Gastroesophageal sphincter (tissue), 3 donors: Measurements from ENCODE around the gene ZFP36.

Experiments used
- POLR2A ChIP-seq, 2 donors: fragments of 450-650 bp; IDR thresholded peaks; one replicate each; pipeline ENCODE4 v1.6.1; 2017; ENCODE audit warnings: antibody characterized with exemption in 2 of 2, mild to moderate bottlenecking in 2 of 2, moderate library complexity in 1 of 2
- POLR2AphosphoS5 ChIP-seq: sonication (generic); formaldehyde crosslinking; IDR thresholded peaks from one replicate; pipeline ENCODE4 v1.6.1; 2017; ENCODE audit warnings: antibody characterized with exemption
- TF ChIP-seq, protein P1 (sequence below), 4 experiments: fragments of 200-600 bp in 2 of 4; fragments of 450-650 bp in 2 of 4; sonication (generic) in 1 of 4; IDR thresholded peaks; one replicate each; pipeline ENCODE4 v1.5.1; 2017 to 2019; ENCODE audit warnings: antibody characterized with exemption in 4 of 4, mild to moderate bottlenecking in 2 of 4, moderate library complexity in 2 of 4

DNA sequence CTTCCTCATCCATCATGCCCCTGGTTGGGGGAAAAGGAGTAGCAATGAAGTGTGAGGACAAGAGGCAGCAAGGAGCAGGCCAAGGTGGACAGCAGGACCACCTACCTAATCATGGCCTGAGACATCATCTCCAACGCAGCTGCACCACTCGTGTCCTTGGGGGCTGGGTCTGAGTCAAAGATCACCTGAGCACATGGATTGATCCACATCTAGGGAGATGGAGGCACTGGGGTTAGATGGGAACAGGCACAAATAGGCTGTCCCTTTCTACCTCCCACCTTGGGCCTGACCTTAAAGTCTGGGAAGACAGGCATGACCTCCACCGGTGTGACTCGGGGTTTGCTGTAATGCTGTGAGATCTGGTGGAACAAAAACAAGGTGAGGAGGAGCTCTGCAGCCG is 18.0 kb upstream of the ZFP36 start:
- TF ChIP-seq, protein P1, sequence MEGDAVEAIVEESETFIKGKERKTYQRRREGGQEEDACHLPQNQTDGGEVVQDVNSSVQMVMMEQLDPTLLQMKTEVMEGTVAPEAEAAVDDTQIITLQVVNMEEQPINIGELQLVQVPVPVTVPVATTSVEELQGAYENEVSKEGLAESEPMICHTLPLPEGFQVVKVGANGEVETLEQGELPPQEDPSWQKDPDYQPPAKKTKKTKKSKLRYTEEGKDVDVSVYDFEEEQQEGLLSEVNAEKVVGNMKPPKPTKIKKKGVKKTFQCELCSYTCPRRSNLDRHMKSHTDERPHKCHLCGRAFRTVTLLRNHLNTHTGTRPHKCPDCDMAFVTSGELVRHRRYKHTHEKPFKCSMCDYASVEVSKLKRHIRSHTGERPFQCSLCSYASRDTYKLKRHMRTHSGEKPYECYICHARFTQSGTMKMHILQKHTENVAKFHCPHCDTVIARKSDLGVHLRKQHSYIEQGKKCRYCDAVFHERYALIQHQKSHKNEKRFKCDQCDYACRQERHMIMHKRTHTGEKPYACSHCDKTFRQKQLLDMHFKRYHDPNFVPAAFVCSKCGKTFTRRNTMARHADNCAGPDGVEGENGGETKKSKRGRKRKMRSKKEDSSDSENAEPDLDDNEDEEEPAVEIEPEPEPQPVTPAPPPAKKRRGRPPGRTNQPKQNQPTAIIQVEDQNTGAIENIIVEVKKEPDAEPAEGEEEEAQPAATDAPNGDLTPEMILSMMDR (IDR thresholded peaks at IDR 0.05) = no peak
- TF ChIP-seq POLR2A (IDR thresholded peaks at IDR 0.05) (no peak), POLR2AphosphoS5 (no peak)
